ENCODE data around the gene TFB2M. TPM values are rescaled to one million over a fixed set of nuclear protein-coding genes. Genes with fewer than 3 reads are reported as not detected.

The TFB2M gene
- total and polyA plus RNA-seq, 8 donors, result 4.7 to 34.8 (median 10.9) TPM

DNA sequence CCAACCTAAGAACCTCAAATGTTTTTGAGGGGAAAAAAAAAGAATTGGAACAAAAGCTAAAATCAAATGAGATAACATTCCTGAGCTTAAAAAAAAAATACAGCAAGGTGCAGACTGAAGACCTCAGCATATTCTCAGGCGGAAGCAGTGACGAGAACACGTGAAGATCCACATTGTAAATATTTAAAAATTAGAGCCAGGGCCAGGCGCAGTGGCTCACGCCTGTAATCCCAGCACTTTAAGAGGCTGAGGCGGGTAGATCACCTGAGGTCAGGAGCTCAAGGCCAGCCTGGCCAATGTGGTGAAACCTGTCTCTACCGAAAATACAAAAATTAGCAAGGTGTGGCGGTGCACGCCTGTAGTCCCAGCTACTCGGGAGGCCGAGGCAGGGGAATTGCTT lies 15.7 kb downstream of the TFB2M start:
- Histone ChIP-seq H3K4me1 (no peaks in the 10 kb centered on the region), H3K4me3 (no peak overlapping the region), H3K9me3 (no peaks in the 10 kb centered on the region), H3K36me3 (peaks cover 30 to 100% (median 99%) of the 10 kb centered on the region in 4 donors), H3K27ac (no peak overlapping the region), H3K27me3 (no peaks in the 10 kb centered on the region)
- intact Hi-C loops (cut with DNase I; ENCODE audit: low total_unique reads), result no loop called here
- WGBS, 5 donors, result 65 to 70% (median 69%) methylated on average over 11 of the region's 11 CpGs
- no peak for DNase-seq
- no peak for TF ChIP-seq EP300 (IDR thresholded peaks at IDR 0.05)
- TF ChIP-seq POLR2A (IDR thresholded peaks at IDR 0.05), result no peak
- TF ChIP-seq, protein P1, sequence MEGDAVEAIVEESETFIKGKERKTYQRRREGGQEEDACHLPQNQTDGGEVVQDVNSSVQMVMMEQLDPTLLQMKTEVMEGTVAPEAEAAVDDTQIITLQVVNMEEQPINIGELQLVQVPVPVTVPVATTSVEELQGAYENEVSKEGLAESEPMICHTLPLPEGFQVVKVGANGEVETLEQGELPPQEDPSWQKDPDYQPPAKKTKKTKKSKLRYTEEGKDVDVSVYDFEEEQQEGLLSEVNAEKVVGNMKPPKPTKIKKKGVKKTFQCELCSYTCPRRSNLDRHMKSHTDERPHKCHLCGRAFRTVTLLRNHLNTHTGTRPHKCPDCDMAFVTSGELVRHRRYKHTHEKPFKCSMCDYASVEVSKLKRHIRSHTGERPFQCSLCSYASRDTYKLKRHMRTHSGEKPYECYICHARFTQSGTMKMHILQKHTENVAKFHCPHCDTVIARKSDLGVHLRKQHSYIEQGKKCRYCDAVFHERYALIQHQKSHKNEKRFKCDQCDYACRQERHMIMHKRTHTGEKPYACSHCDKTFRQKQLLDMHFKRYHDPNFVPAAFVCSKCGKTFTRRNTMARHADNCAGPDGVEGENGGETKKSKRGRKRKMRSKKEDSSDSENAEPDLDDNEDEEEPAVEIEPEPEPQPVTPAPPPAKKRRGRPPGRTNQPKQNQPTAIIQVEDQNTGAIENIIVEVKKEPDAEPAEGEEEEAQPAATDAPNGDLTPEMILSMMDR (IDR thresholded peaks at IDR 0.05), result no peak
- no peak for TF ChIP-seq POLR2AphosphoS5 (IDR thresholded peaks at IDR 0.05)

DNA sequence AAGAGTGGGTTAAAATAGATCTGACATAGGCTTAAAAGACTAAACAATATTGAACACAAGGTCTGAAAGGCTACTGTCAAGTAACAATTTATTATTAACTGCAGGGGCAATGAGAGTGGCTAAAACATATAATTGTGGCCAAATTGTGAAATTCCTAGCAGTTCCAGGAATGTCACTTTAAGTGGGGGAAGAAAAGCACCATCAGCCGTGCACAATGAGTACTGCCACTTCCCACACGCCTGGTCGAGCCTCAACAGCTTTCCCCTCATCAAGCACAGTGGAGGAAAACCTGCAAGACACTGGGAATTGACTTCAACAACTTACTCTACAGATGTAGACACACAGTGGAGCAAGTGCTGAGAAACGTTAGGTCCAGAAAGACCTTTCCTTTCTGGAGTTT lies 16.4 kb downstream of the TFB2M start:
- Histone ChIP-seq H3K27ac (no peak overlapping the region), H3K4me1 (no peaks in the 10 kb centered on the region), H3K27me3 (no peaks in the 10 kb centered on the region), H3K4me3 (no peak overlapping the region), H3K36me3 (peaks cover 35 to 100% (median 98%) of the 10 kb centered on the region in 4 donors), H3K9me3 (no peaks in the 10 kb centered on the region)
- no peak for TF ChIP-seq POLR2A (IDR thresholded peaks at IDR 0.05)
- TF ChIP-seq, protein P1 (IDR thresholded peaks at IDR 0.05), result no peak
- TF ChIP-seq POLR2AphosphoS5 (IDR thresholded peaks at IDR 0.05), result no peak
- TF ChIP-seq EP300 (IDR thresholded peaks at IDR 0.05), result no peak
- intact Hi-C loops (cut with DNase I; ENCODE audit: low total_unique reads), result no loop called here
- DNase-seq, result no peak
- 39 to 63% (median 41%) methylated on average over 4 of the region's 4 CpGs for WGBS, 5 donors

- no peak overlapping the region for H3K27ac ChIP-seq
- intact Hi-C loops (cut with DNase I; ENCODE audit: low total_unique reads), result no loop called here
Observed at GRCh38 chr1:246544001-246544400, 22.1 kb downstream of the TFB2M start.

DNA sequence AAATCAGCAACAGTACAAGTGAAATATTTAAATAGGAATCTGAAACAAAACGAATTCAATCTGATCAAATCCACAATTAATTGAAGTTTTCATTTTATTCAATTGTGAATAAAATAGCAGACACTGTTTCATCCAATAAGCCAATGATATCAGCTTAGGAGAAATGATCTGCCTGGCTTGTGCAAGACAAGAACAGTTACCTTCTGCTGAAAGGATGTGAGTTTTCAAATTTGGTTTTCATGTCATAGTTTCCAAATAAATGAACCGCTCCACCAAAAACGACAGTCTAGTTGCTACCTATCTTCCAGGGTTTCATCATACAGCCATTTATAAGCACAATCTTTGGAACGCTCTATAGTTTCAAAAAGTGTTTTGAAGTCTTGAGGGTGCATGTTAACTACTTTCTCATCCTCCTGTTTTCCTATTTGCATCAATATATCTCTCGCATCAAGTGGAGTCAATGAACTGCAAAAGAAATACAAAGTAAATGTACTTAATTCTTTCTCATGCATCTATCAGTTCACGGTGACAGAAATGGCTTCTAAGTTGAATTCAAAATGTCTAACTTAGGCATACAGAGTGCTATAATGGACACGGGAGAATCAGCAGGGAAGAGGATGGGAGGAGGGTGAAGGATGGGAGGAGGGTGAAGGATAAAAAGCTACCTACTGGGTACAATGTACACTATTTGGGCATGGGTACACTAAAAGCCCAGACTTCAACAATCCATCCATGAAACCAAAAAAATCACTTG lies 25.1 kb downstream of the TFB2M start:
- no peak for DNase-seq
- peaks cover 40 to 78% (median 69%) of the 10 kb centered on the region in 4 donors for H3K36me3 ChIP-seq
- WGBS, 5 donors, result 88 to 92% (median 91%) methylated on average over 7 of the region's 7 CpGs
- intact Hi-C loops (cut with DNase I; ENCODE audit: low total_unique reads), result no loop called here
- no peaks in the 10 kb centered on the region for H3K9me3 ChIP-seq
- no peaks in the 10 kb centered on the region for H3K27me3 ChIP-seq
- H3K27ac ChIP-seq, result no peak overlapping the region
- H3K4me1 ChIP-seq, result peaks cover 0 to 8% (median 0%) of the 10 kb centered on the region in 4 donors
- H3K4me3 ChIP-seq, result no peak overlapping the region
- TF ChIP-seq EP300 (IDR thresholded peaks at IDR 0.05) (no peak), POLR2A (IDR thresholded peaks at IDR 0.05) (no peak), POLR2AphosphoS5 (IDR thresholded peaks at IDR 0.05) (no peak)
- TF ChIP-seq, protein P1 (IDR thresholded peaks at IDR 0.05), result no peak

More at GRCh38 chr1:246544001-246544400, 22.1 kb downstream of the TFB2M start:
- Histone ChIP-seq H3K4me3 (no peak overlapping the region), H3K9me3 (no peaks in the 10 kb centered on the region), H3K4me1 (no peaks in the 10 kb centered on the region), H3K27me3 (no peaks in the 10 kb centered on the region), H3K36me3 (peaks cover 41 to 100% (median 97%) of the 10 kb centered on the region in 4 donors)
- TF ChIP-seq EP300 (IDR thresholded peaks at IDR 0.05) (no peak), POLR2A (IDR thresholded peaks at IDR 0.05) (no peak), POLR2AphosphoS5 (IDR thresholded peaks at IDR 0.05) (no peak)
- TF ChIP-seq, protein P1 (IDR thresholded peaks at IDR 0.05), result no peak
- 92 to 96% (median 95%) methylated on average over 1 of the region's 1 CpG for WGBS, 5 donors
- no peak for DNase-seq

Data from stomach (tissue), 9 donors.